ENCODE measurements around the gene CFAP54.
"Not testable (repeated sequence)": the region's sequence is repeated elsewhere in the genome, so short reads cannot be mapped to it uniquely, and the experiment has no call there.

The CFAP54 gene

DNA sequence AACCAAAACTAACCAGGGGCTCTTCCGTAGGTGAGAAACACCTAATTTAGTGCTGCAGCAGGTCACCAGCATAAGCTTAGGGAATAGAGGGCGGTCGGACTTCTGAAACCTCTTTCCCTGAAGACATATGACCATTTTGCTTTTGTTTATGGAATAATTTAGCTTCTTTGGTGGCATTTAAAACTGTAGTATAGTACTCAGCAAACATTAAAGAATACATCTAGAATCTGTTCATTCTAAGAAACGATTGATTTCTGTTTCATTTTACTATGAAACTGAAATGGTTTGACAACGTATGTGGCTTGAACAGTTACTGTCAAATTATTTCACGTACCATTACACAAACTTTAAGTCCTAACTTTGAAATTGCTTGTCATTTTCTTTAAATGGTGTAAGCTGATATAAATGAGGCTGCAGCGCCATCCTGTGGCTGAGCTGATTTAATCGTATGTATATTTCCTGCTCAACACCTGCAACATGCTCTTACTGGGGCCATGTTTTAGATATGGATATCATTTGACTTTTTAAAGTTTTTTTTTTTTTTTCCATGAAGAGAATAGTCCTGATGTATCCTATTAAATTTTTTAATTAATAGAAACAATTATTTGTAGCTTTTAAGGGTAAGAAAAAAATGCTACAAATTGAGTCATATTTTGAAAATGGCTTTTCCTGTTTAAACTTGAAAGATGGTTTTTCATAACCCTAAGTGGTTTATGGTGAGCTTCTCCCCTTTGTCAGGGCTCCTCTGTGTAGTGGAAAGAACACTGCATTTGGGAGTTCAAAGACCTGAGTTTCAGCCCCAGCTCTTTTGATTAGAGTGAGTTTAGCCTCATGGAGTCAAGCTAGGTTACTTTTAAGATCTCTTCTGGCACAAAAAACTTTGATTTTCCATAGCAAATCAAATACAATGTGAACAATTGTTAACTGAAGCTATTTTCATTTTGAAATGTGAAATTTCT lies 27.4 kb downstream of the CFAP54 start:
- DNase-seq (ENCODE audit: low read depth), result peak; percentile 77

DNA sequence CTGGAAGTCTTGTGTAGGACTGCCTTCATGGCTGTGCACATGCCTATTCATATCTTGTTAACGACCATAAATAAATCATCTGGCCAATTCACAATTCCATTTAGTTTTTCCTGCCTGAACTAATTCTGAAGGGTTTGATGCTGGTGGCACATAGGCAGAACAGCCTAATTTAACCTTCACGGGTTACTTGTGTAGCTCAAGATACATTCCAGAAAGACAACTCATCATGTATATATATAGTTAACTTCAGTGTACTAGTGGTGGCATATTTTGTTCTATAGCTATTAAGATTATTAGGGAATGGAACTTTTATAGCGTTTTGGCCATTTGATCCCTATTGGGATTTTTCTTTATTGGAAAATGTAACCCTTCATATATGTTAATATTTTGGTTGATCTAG lies 31.4 kb downstream of the CFAP54 start:
- peak; percentile 44 for DNase-seq (ENCODE audit: low read depth)

DNA sequence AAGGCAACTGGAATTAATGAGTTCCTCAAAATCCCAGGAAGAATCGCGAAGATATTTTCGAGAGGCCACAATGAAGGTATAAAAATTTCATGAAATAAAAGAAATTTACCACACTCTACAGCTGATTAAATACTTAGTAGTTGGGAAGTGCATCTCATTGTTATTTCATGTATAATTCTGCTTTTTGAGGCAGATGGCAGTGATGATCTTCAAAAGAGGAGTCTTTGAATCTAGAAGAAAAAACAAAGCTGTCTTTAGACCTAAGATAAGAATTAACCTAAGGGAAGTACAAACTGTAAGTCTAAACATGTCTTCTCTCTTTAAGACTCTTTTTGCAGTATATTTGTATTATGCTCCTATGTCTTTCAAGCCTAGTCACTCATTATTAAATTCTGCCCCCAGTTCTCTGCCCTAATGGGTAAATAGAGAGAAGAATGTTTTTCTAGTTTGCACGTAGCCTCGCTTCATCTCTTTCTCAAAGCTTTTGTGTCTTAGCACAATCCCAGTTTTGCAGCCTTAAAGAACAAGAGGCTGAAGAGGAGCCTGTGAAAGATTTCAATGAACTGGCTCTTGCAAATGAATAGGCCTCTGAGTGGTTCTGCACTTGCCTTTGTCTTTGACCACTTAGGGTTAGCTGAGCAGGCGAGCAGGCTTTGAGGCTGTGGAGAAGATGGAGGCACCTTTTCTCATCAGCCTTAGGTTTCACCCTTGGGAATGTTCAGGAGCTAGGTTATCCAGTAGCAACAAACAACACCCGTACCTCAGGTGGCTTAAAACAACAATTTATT lies 32.7 kb downstream of the CFAP54 start:
- no peak for DNase-seq (ENCODE audit: low read depth)

DNA sequence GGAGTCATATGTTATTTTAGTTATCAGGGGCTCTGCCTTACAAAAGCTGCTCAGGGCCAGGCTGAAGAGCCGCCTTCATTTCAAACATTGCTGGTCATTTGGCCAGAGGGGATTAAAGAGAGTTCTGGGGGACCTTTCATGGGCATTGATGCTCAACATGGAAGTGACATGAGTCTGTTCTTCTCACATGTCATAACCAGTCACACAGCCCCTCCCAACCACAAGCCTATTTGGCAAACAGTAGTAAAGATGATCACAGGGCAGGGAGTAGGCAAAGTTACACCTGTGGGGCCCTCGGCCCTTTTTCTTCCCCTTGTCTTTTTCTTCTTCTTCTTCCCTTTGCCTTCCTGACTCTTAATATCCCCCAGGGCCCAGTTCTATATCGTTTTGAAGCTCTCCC lies 33.3 kb downstream of the CFAP54 start:
- no peak for DNase-seq (ENCODE audit: low read depth)

DNA sequence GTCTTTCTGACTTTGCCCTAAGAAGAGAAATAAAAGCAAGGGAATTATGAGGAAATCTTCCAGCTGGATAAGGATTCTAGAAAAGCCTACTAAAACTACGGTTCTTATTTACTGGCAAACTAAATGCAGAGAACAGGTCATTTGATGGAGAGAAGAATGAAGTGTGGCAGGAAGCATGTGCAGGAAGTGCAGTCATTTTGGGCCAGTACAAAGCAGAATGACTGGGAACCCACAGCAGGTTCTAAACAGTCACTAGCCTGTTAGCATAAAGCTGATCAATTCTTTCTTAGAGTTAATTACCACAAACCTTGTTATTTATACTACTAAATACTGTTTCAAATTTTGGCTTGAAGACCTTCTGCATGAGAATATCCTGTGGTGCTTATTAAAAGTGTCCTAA lies 36.7 kb downstream of the CFAP54 start:
- no peak for DNase-seq (ENCODE audit: low read depth)

DNA sequence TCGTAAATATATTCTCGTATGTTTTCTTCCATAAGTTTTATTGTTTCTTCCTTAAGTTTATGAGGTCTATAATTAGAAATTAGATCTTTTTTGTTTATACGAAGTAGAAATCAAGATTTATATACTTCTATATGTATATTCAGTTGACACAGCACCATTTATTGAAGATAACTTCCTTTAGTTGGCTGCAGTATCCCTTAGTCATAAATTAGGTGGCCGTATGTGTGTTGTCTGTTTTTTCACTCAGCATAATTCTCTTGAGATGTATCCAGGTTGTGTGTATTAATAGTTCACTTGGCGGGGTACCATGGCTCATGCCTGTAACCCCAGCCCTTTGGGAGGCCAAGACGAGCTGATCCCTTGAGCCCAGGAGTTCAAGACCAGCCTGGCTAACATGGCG lies 40.5 kb downstream of the CFAP54 start:
- no peak for DNase-seq (ENCODE audit: low read depth)

DNA sequence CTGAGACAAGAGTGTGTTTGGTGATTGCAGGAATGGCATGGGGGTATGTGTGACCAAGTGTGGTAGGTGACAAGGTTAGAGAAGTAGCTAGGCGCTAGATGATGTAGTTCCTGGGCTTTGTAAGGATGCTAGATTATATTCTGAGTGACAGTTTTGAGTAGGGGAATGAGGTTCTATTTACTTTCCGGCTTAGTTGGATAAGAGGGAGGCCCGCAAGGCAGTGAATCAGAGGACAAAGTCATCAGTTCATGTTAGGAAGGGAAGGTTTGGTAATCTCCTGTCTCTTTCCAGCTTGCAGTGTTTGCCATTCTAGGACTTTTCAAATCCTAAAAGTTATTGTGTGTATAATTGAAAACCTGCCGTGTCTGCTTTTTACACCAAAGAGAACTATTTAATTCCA lies 45.0 kb downstream of the CFAP54 start:
- no peak for DNase-seq (ENCODE audit: low read depth)

DNA sequence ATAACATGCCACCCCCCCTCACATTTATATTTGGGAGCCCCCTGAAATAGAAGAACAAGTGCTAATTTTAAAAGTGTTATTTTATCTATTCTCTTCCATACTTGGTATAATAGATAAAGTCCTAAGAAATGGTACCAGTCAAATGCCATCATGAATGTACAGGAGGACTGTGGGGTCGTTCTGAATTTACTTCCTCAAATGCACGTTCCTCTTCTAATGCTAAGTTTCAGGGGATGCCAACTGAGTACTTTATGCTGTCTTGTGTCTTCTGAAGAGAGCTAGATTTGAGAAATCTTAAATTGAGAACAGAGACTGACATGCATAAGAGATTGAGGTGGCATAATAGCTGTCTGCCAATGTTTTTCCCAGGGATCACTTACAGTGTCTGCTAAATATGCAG lies 59.0 kb downstream of the CFAP54 start:
- no peak for DNase-seq (ENCODE audit: low read depth)

DNA sequence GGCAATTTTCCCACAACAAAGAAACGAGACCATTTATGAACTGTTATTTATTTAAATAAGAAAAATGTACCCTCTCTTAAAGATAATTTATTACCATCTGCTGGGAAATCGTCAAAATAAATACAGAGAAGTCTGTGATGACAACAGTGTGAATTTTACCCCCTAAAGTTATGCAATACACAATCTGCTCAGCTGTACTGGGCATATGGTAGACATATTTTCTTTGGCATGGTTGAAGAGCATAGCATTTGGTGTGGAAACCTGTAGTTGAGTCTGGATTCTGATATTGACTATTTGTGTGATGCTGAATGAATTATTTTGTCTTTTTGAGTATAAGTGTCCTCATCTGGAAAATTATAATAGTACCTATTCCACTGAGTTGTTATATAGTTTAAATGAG lies 60.0 kb downstream of the CFAP54 start:
- no peak for DNase-seq (ENCODE audit: low read depth)

DNA sequence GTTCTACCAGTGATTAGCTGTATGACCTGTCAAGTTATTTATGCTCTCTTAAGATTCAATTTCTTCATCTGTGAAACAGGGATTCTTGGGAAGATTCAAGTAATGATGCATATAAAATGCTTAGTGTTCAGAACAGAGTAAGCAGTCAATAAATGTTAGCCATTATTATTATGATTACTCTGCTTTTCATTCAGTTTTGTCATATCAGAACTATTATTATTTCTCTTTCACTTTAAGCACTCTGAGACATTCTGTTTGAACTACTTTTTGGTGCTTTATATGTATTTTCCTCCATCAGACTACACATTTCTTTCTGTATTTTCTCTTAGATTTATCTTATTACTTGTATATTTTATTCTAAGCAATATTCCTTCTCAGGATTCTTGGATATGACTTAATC lies 81.2 kb downstream of the CFAP54 start:
- DNase-seq (ENCODE audit: low read depth), result no peak

DNA sequence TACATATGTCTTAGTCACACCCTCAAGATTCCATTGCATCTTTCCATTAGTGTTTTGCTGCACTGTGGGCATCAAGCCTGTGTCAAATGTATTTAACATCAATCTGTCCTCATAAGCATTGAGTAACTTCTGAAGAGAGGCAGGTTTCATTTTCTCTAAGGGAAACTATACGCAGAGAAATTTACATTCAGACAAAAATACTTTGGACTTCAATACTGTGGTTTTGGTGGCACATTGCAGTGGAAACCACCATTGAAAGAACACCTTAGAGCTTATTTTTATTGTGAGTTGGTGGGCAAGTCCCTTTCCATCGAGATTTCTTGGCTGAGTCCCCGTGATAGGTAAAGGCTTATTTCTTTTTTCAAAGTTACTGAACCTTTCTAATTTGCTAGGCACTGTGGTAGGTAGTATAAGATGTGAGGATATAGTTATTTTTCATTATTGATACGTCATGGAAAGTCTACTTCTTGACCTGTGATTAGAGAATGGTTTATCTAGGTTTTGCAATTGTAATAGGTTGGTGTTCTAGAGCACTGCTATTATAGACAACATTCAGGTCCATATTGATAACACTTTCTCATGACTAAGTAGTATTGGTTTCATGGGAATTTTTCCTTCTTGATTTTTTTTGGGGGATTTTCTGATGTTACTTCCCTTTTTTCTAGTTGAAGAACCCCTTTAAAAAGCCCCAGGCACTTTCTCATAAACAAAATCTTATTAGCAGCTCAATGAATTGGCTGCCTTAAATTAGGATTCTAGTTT lies 81.9 kb downstream of the CFAP54 start:
- no peak for DNase-seq (ENCODE audit: low read depth)

DNA sequence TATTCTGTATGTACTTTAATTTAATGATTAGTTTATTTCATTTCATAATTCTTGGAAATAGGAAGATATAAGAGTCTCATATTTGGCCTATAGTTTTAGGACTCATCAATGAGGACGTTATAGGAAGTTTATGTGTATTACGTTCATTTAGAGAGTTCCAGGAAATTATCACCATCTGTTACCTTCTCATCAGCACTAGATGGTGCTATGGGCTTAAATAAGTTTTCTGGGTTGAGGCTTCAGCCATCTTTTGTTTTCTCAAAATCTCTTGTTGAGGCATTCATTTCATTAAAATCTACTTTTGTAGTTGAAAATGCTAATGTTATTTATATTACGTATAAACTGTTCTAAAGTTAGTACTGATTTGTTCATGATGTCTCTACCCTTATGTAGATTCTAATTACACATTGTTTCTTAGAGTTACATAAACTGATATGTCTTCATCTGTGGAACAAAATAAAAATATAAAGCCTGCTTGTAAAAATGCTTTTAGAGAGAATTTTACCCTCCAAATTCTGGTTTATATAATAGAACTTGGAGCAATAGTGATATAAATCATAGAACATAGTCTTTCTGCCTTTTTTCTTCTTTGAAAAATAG lies 89.2 kb downstream of the CFAP54 start:
- DNase-seq (ENCODE audit: low read depth), result peak; percentile 65

DNA sequence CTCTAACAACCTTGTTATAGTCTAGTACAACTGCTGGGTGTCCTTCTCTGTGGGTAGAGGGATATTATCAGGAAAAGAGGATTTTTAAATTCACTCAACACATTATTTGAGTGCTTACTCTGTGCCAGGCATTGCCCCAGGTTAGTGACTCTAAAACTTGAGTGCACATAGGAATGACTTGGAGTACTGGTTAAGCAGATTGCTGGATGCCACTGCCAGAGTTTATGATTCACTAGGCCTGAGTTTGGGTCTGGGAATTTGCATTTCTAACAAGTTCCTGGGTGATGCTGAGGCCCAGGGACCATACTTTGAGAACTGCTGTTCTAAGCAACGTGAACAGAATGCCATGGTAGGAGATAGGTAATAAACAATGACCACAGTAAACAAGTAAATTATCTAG lies 96.6 kb downstream of the CFAP54 start:
- DNase-seq (ENCODE audit: low read depth), result peak; percentile 3

DNA sequence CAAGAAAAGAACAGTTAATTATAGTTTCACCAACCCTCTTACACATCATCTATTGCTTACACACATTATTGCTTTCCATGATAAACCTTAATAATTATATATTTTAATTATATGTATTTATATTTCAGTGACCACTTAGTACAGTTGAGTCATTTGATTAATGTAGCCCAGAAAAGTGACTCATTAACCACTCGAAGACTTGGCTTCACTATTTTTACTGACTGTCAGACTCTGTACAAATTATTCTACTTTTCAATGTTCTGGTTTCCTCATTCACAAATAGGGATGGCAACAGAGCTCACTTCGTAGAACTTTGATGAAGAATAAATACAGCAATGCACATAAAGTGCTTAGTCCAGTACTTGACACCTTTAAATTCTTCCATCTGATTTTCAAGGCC lies 98.3 kb downstream of the CFAP54 start:
- DNase-seq (ENCODE audit: low read depth), result peak; percentile 18

DNA sequence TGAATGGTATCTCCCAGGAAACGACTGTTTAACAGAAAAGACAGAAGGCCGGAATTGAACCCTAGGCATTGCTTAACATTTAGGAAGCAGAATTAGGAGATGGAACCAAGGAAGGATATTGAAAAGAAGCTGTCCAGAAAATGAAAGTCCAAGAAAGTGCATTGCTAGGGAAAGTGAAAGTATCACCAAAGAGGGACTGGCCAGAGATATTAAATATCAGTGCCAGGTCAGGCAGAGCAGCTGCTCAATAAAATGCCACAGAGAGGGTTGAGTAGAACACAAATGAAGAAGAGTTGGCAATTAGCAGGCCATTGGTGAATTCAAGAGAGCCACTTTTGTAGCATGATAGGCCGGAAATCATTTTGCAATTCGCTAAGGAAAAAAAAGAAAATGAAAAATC lies 101.6 kb downstream of the CFAP54 start:
- DNase-seq (ENCODE audit: low read depth), result no peak

DNA sequence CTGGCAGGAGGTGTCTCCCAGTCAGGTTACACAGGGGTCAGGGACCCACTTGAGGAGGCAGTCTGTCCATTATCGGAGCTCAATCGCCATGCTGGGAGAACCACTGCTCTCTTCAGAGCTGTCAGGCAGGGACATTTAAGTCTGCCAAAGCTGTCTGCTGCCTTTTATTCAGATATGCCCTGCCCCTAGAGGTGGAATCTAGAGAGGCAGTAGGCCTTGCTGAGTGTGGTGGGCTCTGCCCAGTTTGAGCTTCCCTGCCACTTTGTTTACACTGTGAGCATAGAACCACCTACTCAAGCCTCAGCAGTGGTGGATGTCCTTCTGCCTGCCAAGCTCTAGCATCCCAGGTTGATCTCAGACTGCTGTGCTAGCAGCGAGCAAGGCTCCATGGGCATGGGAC lies 115.0 kb downstream of the CFAP54 start:
- DNase-seq (ENCODE audit: low read depth), result not testable (repeated sequence)

DNA sequence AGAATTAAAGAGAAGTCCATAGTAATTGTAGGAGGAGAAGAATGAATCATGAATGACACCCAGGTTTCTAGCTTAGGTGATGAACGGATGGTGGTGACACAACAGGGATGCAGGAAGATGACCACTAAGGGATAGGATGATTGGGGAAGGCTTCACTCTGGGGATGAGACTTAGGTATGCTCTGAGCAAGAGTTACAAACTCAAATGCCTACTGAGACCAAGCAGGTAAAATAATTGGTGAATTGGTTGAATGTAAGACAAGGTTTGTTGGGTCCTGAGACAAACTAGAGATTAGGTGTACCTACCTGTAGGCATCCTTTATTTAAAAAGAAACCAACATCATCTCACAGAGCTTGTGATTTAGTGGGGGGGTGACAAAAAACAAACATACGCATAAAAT lies 116.3 kb downstream of the CFAP54 start:
- DNase-seq (ENCODE audit: low read depth), result no peak

DNA sequence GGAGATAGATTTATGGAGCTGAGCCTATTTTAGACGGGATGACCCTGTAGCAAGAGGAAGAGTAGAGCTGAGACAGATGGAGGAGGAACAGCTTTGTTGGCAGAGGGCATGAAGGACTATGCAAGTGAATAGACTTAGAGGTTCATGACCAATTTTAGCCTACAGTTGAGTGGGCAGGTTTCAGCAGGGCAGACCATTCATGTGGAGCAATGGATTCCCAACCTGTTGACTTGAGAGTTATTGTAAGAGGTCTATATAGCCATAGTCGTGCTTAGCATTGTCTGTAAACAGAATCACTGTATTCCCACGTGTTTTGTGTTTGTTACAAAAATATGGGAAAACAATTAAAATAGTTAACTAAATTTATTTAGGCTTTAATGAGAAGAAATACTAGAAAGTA lies 116.8 kb downstream of the CFAP54 start:
- DNase-seq (ENCODE audit: low read depth), result no peak

DNA sequence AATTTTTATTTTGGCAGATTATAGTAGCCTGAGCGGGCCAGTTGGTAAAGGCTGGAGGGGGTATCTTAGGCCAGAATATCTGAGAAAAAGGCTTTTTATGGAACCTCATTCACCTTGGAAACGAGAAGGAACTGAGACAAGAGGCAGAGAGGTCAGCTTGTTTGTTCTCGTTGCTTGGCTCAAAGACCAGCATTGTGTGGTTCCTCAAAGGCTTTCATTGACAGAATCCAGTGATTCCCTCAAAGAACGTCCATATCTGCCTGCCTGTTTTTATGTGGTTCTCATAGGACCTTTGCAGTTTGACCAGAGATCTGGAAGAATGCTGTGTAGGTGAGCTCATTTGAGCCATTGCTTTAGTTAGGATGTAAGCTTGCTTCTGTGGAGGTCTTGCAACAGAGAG lies 117.3 kb downstream of the CFAP54 start:
- DNase-seq (ENCODE audit: low read depth), result no peak

DNA sequence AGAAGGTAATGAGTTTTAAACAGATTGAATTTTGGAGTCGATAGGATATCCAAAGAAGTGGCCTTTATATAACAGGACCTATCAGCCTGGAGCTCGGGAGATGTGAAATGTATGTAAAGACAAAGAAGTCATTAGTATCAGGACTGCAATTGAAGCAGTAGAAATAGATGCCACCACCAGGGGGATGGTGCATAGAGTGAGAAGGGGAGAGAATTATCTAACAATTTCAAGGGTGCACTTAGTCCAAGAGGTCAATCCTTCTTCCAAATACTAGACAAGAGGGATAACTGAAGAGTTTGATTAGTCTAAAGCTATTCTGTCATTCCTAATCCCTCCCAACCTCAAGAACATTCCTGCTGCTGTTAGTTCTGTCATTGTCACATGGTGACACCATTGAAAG lies 127.8 kb downstream of the CFAP54 start:
- no peak for DNase-seq (ENCODE audit: low read depth)

DNA sequence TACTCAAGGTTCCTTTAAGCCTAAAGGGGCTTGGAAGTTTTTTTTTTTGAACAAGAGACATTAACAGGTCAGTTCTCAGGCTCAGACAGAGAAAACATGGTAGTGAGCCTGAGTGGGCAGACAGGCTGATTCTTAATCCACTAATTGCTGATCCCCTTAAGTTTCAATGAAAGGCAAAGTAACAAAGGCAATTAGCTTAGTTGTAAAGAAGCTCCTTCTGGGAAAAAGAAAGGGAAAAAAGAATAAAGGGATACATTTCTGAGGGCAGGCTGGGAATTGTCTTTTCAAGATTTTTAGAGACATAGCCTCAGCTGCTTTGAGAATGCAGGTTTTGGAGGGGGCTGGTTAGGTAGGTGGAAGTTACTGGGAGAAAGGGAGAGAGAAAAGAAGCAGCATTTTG lies 133.8 kb downstream of the CFAP54 start:
- no peak for DNase-seq (ENCODE audit: low read depth)

DNA sequence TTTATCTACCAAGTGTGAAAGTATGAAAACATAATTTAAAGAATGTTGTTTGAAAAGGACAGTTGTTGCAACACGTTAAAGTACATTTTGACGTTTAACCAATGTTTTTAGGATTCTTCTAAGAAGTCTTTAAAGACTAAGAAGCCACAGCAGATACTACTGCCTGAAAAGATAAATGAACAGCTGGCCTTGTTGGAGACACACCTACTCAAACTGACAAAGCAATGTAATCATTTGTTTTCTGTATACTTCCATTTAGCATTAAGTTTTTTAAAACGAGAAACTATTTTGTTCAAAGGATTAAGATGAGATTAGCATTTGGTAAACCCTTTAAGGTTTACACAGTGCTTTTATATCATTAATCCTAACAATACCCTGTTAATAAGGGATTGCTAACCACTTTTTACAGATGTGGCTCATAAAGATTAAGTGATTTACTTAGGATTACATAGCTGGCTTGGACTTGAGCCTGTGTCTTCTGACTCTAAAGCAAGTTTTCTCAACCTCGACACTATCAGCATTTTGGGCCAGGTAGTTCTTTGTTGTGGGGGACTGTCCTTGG lies 134.4 kb downstream of the CFAP54 start:
- DNase-seq (ENCODE audit: low read depth), result no peak

Data from EH (cell line).